GM12878 (cell line): ENCODE measurements around the gene OR2B2. TPM values are rescaled to one million over a fixed set of nuclear protein-coding genes. Genes with fewer than 3 reads are reported as not detected.
A peak's percentile ranks its signal among the peaks of the same experiment; 100 is the strongest.

Experiments used
- BACH1 ChIP-seq: fragments of 450-650 bp; IDR thresholded peaks from 2 replicates; pipeline ENCODE4 v1.6.1; 2017; ENCODE audit warnings: mild to moderate bottlenecking, borderline replicate concordance
- BMI1 ChIP-seq: fragments of 450-650 bp; IDR thresholded peaks from 2 replicates; pipeline ENCODE4 v1.6.1; 2016; ENCODE audit warnings: mild to moderate bottlenecking, moderate library complexity, borderline replicate concordance
- CEBPB ChIP-seq, 2 experiments: fragments of 150-350 bp in 1 of 2; IDR thresholded peaks; 2 replicates each; pipeline ENCODE4 v1.6.1; 2012 to 2014; ENCODE audit warnings: low read depth in 2 of 2, low read length in 2 of 2, borderline replicate concordance in 1 of 2, inconsistent platforms in 1 of 2
- CHD4 ChIP-seq: fragments of 200-600 bp; sonication (generic); IDR thresholded peaks from 2 replicates; pipeline ENCODE4 v1.6.1; 2016; ENCODE audit warnings: mild to moderate bottlenecking
- CREB1 ChIP-seq: IDR thresholded peaks from 2 replicates; pipeline ENCODE4 v1.6.1; 2012; ENCODE audit warnings: low read depth, mild to moderate bottlenecking, inconsistent platforms
- IRF4 ChIP-seq: IDR thresholded peaks from 2 replicates; pipeline ENCODE4 v1.6.1; 2011; ENCODE audit warnings: low read depth, low read length
- JUND ChIP-seq: IDR thresholded peaks from 2 replicates; pipeline ENCODE4 v1.6.1; 2012; ENCODE audit warnings: low read depth, mild to moderate bottlenecking, low read length, improper control_type of control experiment, moderate library complexity
- NFIC ChIP-seq: IDR thresholded peaks from 2 replicates; pipeline ENCODE4 v1.6.1; 2012; ENCODE audit warnings: low read depth, mild to moderate bottlenecking, inconsistent platforms, low read length, moderate library complexity
- NFYA ChIP-seq: IDR thresholded peaks from 2 replicates; pipeline ENCODE4 v1.6.1; 2011; ENCODE audit warnings: low read depth, mild to moderate bottlenecking, low read length, improper control_type of control experiment, borderline replicate concordance
- NFYB ChIP-seq: IDR thresholded peaks from 2 replicates; pipeline ENCODE4 v1.6.1; 2011; ENCODE audit warnings: low read depth, mild to moderate bottlenecking, low read length, improper control_type of control experiment, moderate library complexity; ENCODE audit not compliant: insufficient read depth
- NRF1 ChIP-seq: conservative IDR thresholded peaks from 2 replicates; pipeline ENCODE4 v1.6.1; 2011; ENCODE audit warnings: mild to moderate bottlenecking, low read depth, low read length, improper control_type of control experiment
- PAX5 ChIP-seq: IDR thresholded peaks from 2 replicates; pipeline ENCODE4 v1.6.1; 2011; ENCODE audit warnings: low read depth, low read length, borderline replicate concordance
- POU2F2 ChIP-seq: IDR thresholded peaks from 3 replicates; pipeline ENCODE4 v1.6.1; 2011; ENCODE audit warnings: low read depth, mild to moderate bottlenecking, low read length, borderline replicate concordance
- RUNX3 ChIP-seq: IDR thresholded peaks from 2 replicates; pipeline ENCODE4 v1.6.1; 2012; ENCODE audit warnings: low read length, inconsistent platforms
- SMAD5 ChIP-seq: IDR thresholded peaks from 2 replicates; pipeline ENCODE4 v1.6.1; 2016; ENCODE audit warnings: antibody characterized with exemption, low read depth
- SMARCA5 ChIP-seq: fragments of 450-650 bp; IDR thresholded peaks from 2 replicates; pipeline ENCODE4 v1.6.1; 2017; ENCODE audit warnings: mild to moderate bottlenecking
- SRF ChIP-seq, 2 experiments: IDR thresholded peaks; 2 replicates each; pipeline ENCODE4 v1.6.1; 2011; ENCODE audit warnings: low read depth in 2 of 2, low read length in 2 of 2, mild to moderate bottlenecking in 1 of 2, moderate library complexity in 1 of 2
- TCF12 ChIP-seq: IDR thresholded peaks from 2 replicates; pipeline ENCODE4 v1.6.1; 2011; ENCODE audit warnings: low read depth, mild to moderate bottlenecking, low read length
- ZBTB40 ChIP-seq: fragments of 450-650 bp; IDR thresholded peaks from 2 replicates; pipeline ENCODE4 v1.6.1; 2016; ENCODE audit warnings: mild to moderate bottlenecking, moderate library complexity, borderline replicate concordance
- ZNF274 ChIP-seq: IDR thresholded peaks from one replicate; pipeline ENCODE4 v1.8.0; 2011; ENCODE audit not compliant: insufficient read length, insufficient read depth
- ZNF687 ChIP-seq: fragments of 450-650 bp; IDR thresholded peaks from 2 replicates; pipeline ENCODE4 v1.6.1; 2017; ENCODE audit warnings: mild to moderate bottlenecking, moderate library complexity
- polyA plus RNA-seq, 11 experiments: library from polyadenylated mRNA; depleted of rRNA in 4 of 11; unstranded in 6 of 11; stranded (reverse) in 5 of 11; fragments of >200 nt; fragmentation: Nextera tagmentation in 4 of 11; fragmentation: Illumina TruSeq in 1 of 11; extraction: Ambion mirVana in 4 of 11; extraction: Trizol in 1 of 11; gene quantifications; 1 replicate in 1 of 11; 2 replicates in 10 of 11; pipeline versions ENCODE4 v1.2.1 to v1.2.3, GENCODE V29; 2011 to 2016; ENCODE audit warnings: inconsistent platforms in 2 of 11, missing spikeins in 2 of 11, low read depth in 1 of 11
- total RNA-seq, 4 experiments: library from RNA; depleted of rRNA in 3 of 4; stranded (reverse); fragments of >200 nt in 3 of 4; fragmentation: Illumina TruSeq in 1 of 4; extraction: Trizol in 1 of 4; gene quantifications; 2 replicates each; pipeline versions ENCODE4 v1.2.1 to v1.2.3, GENCODE V29; 2013 to 2021

OR2B2 gene
- total and polyA plus RNA-seq, 10 of the 15 experiments (the other 5 are each of a cell fraction or from before 2014, with no cell fraction given), result not detected

- no peak for TF ChIP-seq CHD4
- TF ChIP-seq POU2F2, result peak; percentile 98
- TF ChIP-seq PAX5, result peak; percentile 84
- TF ChIP-seq NFYA, result no peak
- 0 out of 2 replicates have a peak, but pooled peaks have one; percentile 7 for TF ChIP-seq IRF4
- peak in 1 of 2 experiments; percentile 57; a peak in 1 of 4 replicates for TF ChIP-seq SRF (IDR thresholded peaks at IDR 0.05; ENCODE audit: low read depth in 2 of 2, low read length in 2 of 2)
- no peak for TF ChIP-seq ZNF274
- TF ChIP-seq SMARCA5, result peak; percentile 55; the same call in 1 of the 2 replicates
- TF ChIP-seq NFYB, result peak; percentile 88
- TF ChIP-seq NFIC, result peak; percentile 54
- TF ChIP-seq NRF1, result no peak
- no peak for TF ChIP-seq JUND
- peak; percentile 98 for TF ChIP-seq SMAD5
- TF ChIP-seq CEBPB (IDR thresholded peaks at IDR 0.05; ENCODE audit: borderline replicate concordance in 1 of 2, low read depth in 2 of 2, low read length in 2 of 2), result no peak
- peak; percentile 55 for TF ChIP-seq RUNX3
- TF ChIP-seq BMI1, result no peak
- peak; percentile 82; the same call in 1 of the 2 replicates for TF ChIP-seq BACH1
- peak; percentile 95 for TF ChIP-seq ZNF687
- TF ChIP-seq CREB1, result peak; percentile 27; the same call in 1 of the 2 replicates
- TF ChIP-seq TCF12, result peak; percentile 84
- peak; percentile 32; the same call in 1 of the 2 replicates for TF ChIP-seq ZBTB40
Observed at GRCh38 chr6:27890445-27891319, 21.5 kb downstream of the OR2B2 start (continued).
